ENCODE measurements around the gene ADAMTS8. TPM values are rescaled to one million over a fixed set of nuclear protein-coding genes. Genes with fewer than 3 reads are reported as not detected.

ADAMTS8 gene
- 10 to 100 TPM in 8 of 12 donors, 1 to 10 TPM in 3, not detected in 1; 4.9 to 17.8 (median 12.7) TPM for polyA plus RNA-seq (ENCODE audit: insufficient read length in 12 of 12)
- long read RNA-seq, donor 1: 0 reads
- long read RNA-seq, donor 2, full-length matches to known transcripts: 1 of 1 reads
- long read RNA-seq, donor 2, partial matches to known transcripts: 0 of 1 reads
- long read RNA-seq, donor 2, other reads (novel, unspliced or antisense): 0 of 1 reads
- long read RNA-seq, donor 3, full-length matches to known transcripts: 4 of 4 reads
- long read RNA-seq, donor 3, partial matches to known transcripts: 0 of 4 reads
- long read RNA-seq, donor 3, other reads (novel, unspliced or antisense): 0 of 4 reads
- long read RNA-seq, donor 4, full-length matches to known transcripts: 1 of 1 reads
- long read RNA-seq, donor 4, partial matches to known transcripts: 0 of 1 reads
- long read RNA-seq, donor 4, other reads (novel, unspliced or antisense): 0 of 1 reads
- long read RNA-seq, donor 5: 0 reads
- long read RNA-seq, donor 6, full-length matches to known transcripts: 4 of 15 reads
- long read RNA-seq, donor 6, partial matches to known transcripts: 11 of 15 reads
- long read RNA-seq, donor 6, other reads (novel, unspliced or antisense): 0 of 15 reads
- long read RNA-seq, donor 7, full-length matches to known transcripts: 1 of 1 reads
- long read RNA-seq, donor 7, partial matches to known transcripts: 0 of 1 reads
- long read RNA-seq, donor 7, other reads (novel, unspliced or antisense): 0 of 1 reads
- long read RNA-seq, donor 8, full-length matches to known transcripts: 3 of 24 reads
- long read RNA-seq, donor 8, partial matches to known transcripts: 21 of 24 reads
- long read RNA-seq, donor 8, other reads (novel, unspliced or antisense): 0 of 24 reads
- long read RNA-seq, donor 9, full-length matches to known transcripts: 2 of 2 reads
- long read RNA-seq, donor 9, partial matches to known transcripts: 0 of 2 reads
- long read RNA-seq, donor 9, other reads (novel, unspliced or antisense): 0 of 2 reads
- long read RNA-seq, donor 10, full-length matches to known transcripts: 3 of 18 reads
- long read RNA-seq, donor 10, partial matches to known transcripts: 15 of 18 reads
- long read RNA-seq, donor 10, other reads (novel, unspliced or antisense): 0 of 18 reads
- long read RNA-seq, donor 11, full-length matches to known transcripts: 3 of 3 reads
- long read RNA-seq, donor 11, partial matches to known transcripts: 0 of 3 reads
- long read RNA-seq, donor 11, other reads (novel, unspliced or antisense): 0 of 3 reads

- no peak for DNase-seq
These were observed at the start of gene ADAMTS8 for GRCh38 chr11:130428316-130429119. Gene ADAMTS8, minus strand, starts transcription at chr11:130428609. Its CDS starts 323 bp downstream, at chr11:130428286.

- DNase-seq: no peak
These were observed 49.3 kb upstream of the ADAMTS8 start for GRCh38 chr11:130477586-130478203.

- DNase-seq: no peak
These were observed 48.6 kb upstream of the ADAMTS8 start for GRCh38 chr11:130476922-130477491.

GRCh38 chr11:130476200-130476921 is 48.0 kb upstream of the ADAMTS8 start:
- DNase-seq: no peak

- no peak for DNase-seq
These were observed 47.1 kb upstream of the ADAMTS8 start for GRCh38 chr11:130475426-130476053.

GRCh38 chr11:130474637-130475400 is 46.4 kb upstream of the ADAMTS8 start:
- no peak for DNase-seq

- no peak for DNase-seq
These were observed 45.5 kb upstream of the ADAMTS8 start for GRCh38 chr11:130473795-130474377.

GRCh38 chr11:130473056-130473794 is 44.8 kb upstream of the ADAMTS8 start:
- DNase-seq: no peak

GRCh38 chr11:130472434-130472961 is 44.1 kb upstream of the ADAMTS8 start:
- DNase-seq: no peak

- no peak for DNase-seq
These were observed 43.5 kb upstream of the ADAMTS8 start for GRCh38 chr11:130471731-130472433.

- DNase-seq: no peak
These were observed 42.7 kb upstream of the ADAMTS8 start for GRCh38 chr11:130470832-130471706.

- no peak for DNase-seq
These were observed 40.8 kb upstream of the ADAMTS8 start for GRCh38 chr11:130469181-130469580.

GRCh38 chr11:130467116-130467900 is 38.9 kb upstream of the ADAMTS8 start:
- no peak for DNase-seq

GRCh38 chr11:130465263-130465662 is 36.9 kb upstream of the ADAMTS8 start:
- no peak for DNase-seq

Data from muscle of arm (tissue), 14 donors.